HG02884 (cell line): ENCODE measurements around the gene HOXC5.
"Not testable (repeated sequence)": the region's sequence is repeated elsewhere in the genome, so short reads cannot be mapped to it uniquely, and the experiment has no call there.

Experiments
- ATAC-seq: cut with Tn5 transposase; IDR thresholded peaks from one replicate; pipeline ENCODE4 v1.9.1; 2021; ENCODE audit warnings: mild to moderate bottlenecking, moderate library complexity; ENCODE audit not compliant: unreplicated experiment

Gene HOXC5

GRCh38 chr12:54060174-54060974, 27.5 kb downstream of the HOXC5 start:
- ATAC-seq, result no peak

GRCh38 chr12:54060975-54061778, 28.3 kb downstream of the HOXC5 start:
- ATAC-seq, result no peak

DNA sequence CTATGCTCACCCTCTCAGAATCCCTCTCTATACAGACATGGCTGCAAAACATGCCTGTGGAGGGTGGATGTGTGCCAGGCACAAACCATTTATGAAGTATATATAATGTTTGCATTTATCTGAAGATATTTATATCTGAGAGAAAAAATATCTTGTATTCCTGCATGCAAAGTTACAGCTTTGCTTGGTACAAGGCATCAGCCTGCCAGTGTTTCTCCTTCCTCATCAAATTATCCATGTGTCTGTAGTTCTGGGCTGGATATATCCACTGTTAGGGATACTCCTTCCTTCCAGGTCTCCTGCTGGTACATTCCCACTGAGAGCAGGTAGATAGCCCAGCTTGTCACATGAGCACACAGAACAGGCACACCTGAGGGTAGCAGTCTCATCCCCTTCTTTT, 32.8 kb downstream of the HOXC5 start:
- ATAC-seq, result no peak

GRCh38 chr12:54066408-54066807, 33.6 kb downstream of the HOXC5 start:
- ATAC-seq, result no peak

- no peak for ATAC-seq
Observed at GRCh38 chr12:54068418-54069070, 35.7 kb downstream of the HOXC5 start.

GRCh38 chr12:54071942-54072341, 39.1 kb downstream of the HOXC5 start:
- ATAC-seq, result no peak

DNA sequence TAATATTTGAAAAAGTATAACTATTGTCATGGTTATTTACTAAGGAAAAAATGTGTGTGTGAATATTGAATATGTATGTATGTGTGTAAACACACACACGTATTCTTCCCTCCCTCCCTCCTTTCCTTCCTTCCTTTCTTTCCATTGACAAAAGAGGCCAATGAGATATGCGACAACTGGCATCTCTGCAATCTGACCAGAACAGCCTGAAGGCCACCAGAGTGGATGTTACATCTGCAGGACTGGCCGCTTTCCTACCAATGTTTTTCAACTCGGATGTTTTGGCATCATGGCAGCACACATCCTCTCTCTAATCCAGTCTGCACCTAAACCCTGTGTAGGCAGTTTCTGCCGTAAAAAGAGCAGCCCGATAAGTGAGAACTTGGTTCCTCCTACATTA, 41.5 kb downstream of the HOXC5 start:
- no peak for ATAC-seq

GRCh38 chr12:54075409-54075808, 42.6 kb downstream of the HOXC5 start:
- ATAC-seq, result no peak

DNA sequence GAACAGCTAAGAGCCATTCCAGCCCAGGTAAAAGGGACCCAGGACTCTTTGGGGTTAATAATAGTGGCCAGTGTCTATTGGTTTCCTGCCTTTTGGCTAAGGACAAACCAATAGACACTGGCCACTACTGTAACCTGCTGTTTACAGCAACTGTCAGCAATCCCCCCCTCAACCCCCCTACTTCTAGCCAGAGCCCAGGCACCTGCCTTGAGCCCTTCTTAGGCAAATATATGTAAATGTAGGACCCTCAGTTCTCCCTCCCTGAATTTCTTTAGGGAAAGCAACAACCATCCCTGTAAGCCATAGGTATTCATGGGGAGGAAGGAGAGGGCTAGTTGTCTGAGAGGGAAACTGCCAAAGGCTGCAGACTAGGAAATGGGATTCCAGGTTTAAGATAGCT, 43.1 kb downstream of the HOXC5 start:
- no peak for ATAC-seq

GRCh38 chr12:54077843-54078242, 45.0 kb downstream of the HOXC5 start:
- ATAC-seq, result not testable (repeated sequence)

GRCh38 chr12:54079115-54079514, 46.3 kb downstream of the HOXC5 start:
- not testable (repeated sequence) for ATAC-seq

GRCh38 chr12:54080008-54080924, 47.4 kb downstream of the HOXC5 start:
- ATAC-seq, result not testable (repeated sequence)

GRCh38 chr12:54081053-54081514, 48.2 kb downstream of the HOXC5 start:
- ATAC-seq, result not testable (repeated sequence)

DNA sequence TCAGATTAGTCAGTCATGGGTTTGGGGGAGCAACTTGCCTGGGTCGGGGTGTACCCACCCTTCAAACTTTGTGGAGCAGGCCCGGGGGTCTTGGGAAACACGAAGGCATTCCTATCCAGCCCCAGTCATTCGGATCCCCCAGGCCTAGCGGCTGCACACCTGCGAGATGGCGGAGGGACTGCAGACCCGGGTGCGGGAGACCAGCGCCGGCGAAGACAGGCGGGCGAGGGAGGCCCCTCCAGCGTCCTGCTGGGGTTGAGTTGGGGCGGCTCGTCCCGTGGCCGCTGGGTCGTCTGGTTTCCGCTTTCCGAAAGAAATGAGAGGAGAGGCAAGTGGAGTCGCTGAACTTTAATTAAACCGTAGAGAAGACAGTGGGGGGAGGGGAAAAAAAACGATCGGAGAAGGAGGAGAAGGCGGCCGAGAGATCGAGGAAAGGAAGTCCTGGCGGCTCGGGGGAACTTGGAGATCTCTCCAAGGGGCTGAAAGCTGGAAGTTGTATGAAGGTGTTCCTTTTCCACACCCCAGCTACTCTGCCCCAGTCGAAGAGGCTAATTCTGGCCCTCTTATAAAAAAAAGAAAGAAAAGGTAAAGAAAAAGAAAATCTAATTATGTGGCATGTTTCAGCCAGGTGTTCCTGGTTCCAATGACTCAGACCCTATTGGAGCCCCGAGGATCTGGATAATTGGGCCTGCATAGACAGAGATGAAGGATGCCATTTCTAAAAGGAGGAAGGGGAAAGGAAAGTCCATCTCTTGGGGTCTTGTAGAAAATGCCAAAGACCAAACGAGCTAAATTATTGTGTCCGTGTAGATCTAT, 48.9 kb downstream of the HOXC5 start:
- ATAC-seq, result not testable (repeated sequence)

GRCh38 chr12:54082397-54082892, 49.6 kb downstream of the HOXC5 start:
- no peak for ATAC-seq
